NCI-H526 treated with DMSO at 0.1 percent for 48 hours (cell line): ENCODE data around the gene MEF2C.
"Not testable (repeated sequence)": the region's sequence is repeated elsewhere in the genome, so short reads cannot be mapped to it uniquely, and the experiment has no call there.

Source experiments
- DNase-seq: peaks from one replicate; lab custom pipeline; 2025; lab: John Stamatoyannopoulos, UW

MEF2C gene

DNA sequence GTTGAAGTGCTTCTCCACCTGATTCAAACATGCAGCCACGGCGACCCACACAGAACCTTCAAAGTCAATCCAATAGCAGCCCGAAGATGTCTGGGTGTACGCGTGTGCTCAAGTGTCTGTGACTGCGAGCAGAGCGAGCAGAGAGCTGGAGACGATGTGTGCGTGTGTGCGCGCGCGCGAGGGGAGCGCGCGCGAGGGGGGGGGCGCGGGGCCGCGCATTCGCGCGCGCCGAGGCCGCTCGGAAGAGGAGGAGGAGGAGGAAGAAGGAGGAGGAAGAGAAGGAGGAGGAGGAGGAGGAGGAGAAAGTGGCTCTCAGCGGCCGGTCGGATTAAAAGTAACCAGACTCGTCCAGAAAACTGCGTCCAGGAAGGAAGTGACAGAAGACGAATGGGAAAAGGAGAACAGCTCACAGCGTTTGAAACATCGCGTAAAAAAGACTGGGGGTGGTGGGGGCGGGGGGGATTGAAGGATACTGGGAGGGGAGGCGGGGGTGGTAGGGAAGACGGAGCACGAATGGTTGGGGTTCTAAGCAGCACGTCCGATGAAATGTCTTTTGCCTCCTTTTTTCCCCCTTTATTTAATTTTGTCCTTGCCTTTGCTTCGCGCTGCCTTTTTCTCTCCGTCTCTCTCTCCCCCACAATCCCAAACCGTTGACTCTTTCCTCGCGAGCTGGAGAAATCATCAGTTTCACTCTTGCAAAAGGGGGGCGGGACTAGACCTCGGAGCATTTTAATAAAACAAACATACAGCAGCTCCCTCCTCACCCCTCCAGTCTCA is at the start of gene MEF2C:
Gene MEF2C (minus strand): TSS at position 126 of the 777 bp plus-strand sequence. CDS start 59,396 bp downstream, outside the sequence.
- peak; percentile 65 for DNase-seq

- no peak for DNase-seq
Measured at GRCh38 chr5:88932541-88932940, 49.6 kb upstream of the MEF2C start.

DNA sequence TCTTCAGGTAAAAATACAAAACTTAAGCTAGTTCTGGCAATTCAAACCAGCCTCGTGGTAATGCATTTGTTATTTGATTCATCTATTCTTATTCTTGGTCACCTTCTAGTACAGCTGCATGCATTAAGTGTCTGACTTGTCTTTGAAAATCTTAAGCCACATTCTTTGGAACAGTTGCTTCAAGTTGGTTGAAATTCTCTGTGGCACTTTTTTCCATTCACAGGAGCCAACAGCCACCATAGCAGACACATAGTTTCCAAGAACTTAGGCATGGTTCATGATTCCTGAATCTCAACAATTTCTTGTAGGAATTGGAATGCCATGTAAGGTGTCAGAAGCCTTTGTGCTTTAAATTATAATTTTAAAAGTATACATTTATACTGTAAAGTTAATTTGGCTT is 47.4 kb upstream of the MEF2C start:
- no peak for DNase-seq

- no peak for DNase-seq
Measured at GRCh38 chr5:88929385-88929784, 46.4 kb upstream of the MEF2C start.

- no peak for DNase-seq
Measured at GRCh38 chr5:88926774-88927173, 43.8 kb upstream of the MEF2C start.

DNA sequence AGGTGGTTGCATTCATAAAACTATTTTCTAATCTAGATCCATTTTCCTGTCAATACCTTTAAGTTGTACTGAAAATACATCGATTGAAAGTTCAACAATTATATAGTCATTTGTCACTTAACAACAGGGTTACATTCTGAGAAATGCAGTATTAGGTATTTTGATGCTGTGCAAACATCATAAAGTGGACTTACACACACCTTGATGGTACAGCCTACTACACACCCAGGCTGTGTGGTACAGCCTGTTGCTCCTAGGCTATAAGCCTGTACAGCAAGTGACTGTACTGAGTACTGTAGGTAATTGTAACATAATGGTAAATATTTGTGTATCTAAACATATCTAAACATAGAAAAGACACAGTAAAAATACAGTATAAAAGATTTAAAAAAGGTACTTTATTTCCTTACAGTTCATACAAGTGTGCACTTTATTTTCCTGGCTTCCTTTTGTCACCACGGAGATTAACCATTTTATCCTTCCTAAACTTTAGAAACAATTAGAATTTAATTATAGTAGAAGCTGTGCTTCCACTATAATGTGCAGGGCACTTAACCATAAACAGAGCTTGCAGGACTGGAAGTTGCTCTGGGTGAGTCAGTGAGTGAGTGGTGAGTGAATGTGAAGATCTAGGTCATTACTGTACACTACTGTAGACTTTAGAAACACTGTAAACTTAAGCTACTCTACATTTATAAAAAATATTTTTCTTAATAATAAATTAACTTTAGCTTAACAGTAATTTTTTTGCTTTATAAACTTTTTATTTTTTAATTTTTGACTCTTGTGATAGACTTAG is 42.9 kb upstream of the MEF2C start:
- DNase-seq: no peak

GRCh38 chr5:88924330-88924657 is 41.3 kb upstream of the MEF2C start:
- no peak for DNase-seq

GRCh38 chr5:88923623-88924329 is 40.8 kb upstream of the MEF2C start:
- no peak for DNase-seq

DNA sequence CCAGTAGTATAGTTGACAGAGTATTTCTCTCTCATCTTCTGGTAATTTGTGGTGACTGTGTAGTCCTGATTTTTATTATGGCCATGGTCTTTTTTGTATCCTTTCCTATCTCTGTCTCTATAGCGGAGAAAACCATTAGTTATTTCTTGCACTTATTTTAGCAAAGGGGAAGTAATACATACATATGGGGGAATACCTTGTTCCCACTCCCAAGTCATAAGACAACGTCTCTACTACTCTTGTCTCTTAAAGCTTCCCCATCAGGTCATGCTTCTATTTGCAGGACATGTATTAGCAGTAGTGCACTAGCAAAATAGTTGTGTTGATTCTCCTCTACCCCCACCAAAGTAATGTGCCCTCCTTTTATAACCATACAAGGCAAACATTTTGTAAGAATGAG is 29.8 kb upstream of the MEF2C start:
- not testable (repeated sequence) for DNase-seq

- not testable (repeated sequence) for DNase-seq
Measured at GRCh38 chr5:88911059-88911572, 28.1 kb upstream of the MEF2C start.

DNA sequence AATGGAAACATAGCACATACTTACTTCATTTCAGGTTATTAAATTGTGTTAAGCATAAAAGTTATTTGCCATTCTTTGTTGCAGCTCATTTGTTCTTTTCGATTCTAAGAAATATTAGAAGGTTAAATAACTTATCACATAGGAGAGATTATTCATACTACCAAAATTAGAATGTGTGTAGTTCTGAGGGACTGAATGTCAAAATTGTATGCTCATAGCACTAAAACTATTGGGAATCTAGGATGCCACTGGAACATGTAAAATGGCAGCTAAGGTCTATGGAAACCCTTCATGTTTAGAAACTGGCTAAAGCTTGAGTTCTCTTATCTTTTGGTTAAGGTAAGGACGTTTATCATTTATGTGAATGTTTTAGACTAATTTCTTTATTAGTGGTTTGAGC is 21.5 kb upstream of the MEF2C start:
- DNase-seq: not testable (repeated sequence)

GRCh38 chr5:88903966-88904365 is 21.0 kb upstream of the MEF2C start:
- not testable (repeated sequence) for DNase-seq

DNA sequence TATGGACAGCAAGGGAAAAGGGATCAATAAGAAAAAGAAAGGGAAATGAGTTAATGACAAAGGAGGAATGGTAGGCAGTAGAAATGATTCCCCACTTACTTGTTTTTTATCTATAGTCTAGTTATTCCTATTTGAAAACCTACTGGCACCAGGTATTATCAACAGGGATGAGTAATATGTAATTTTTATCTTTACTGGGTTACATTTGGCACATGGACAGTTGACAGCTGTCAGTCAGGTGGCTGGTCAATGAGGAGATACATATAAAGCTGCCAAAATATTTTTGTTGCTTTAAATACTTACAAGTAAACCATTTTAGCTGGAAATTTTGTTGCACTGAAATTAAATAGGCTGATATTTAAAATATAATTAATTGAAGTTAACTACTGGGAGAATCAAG is 18.1 kb upstream of the MEF2C start:
- DNase-seq: not testable (repeated sequence)

DNA sequence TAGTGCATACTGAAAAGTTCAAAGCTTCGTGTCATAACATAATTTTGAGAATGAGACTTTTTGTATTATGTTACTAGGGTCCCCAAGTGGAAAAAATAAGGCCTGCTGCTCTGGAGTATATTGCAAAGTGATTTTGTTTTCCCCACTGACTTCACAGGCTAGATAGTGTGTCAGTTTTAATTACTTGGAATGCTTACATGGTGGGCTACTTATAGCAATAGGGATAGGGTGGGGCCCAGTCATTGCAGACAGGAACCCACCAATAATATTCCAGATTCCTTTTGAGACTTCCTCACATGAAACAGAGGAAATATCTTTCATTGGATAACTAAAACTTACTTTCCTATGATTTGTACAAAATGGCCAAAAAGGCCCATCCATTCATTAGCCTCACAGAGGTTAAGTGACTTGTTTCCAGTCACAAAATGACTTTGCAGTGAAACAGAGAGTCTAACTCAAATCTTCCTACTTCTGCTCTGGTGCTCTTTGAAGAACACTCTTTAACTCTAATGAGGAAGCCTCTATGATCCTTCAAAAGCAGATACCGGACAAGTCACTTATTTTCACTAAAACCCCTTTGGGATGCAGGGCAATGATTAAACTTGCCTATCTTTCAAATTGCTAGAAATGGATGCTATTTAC is 16.2 kb upstream of the MEF2C start:
- DNase-seq: no peak

DNA sequence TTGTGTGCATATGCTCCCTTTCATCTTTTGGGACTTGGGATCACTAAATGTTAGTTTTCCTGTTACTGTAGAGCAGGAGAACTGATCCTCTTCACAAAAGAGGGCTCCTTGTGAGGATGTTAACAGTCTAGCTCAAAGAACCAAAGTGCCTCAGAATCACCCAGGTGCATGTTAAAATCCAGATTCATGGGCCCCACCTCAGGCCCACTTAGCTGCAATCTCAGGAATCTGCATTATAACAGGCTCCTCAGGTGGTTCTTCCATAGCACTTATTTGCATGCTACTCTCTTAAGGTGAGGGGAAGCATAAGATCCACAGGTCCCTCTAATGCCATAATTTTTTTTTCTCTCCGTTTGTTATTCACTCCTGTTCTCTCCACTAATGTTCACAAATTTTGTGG is 14.8 kb upstream of the MEF2C start:
- no peak for DNase-seq

GRCh38 chr5:88895681-88896501 is 12.9 kb upstream of the MEF2C start:
- no peak for DNase-seq

DNA sequence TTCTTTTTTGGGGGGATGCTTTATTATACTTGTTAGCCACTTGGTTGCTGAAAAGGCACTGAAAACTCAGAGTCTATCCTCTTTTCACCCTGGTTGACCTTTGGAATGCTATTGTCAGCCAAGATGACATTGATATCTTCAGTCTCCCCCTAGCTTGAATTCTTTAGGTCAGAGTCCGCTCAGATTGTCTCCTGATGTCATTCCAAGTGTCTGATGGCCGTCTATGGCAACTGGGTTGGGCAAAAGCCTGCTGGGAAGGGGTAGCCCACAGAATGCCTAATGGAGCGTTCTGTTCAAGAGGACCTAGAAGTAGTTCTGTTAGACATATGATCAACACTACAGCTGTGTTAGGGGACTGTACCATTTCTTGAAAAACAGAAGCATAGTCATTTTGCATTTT is 9.7 kb upstream of the MEF2C start:
- DNase-seq: no peak

- DNase-seq: no peak
Measured at GRCh38 chr5:88890070-88890781, 7.2 kb upstream of the MEF2C start.

GRCh38 chr5:88889189-88890069 is 6.4 kb upstream of the MEF2C start:
- no peak for DNase-seq

DNA sequence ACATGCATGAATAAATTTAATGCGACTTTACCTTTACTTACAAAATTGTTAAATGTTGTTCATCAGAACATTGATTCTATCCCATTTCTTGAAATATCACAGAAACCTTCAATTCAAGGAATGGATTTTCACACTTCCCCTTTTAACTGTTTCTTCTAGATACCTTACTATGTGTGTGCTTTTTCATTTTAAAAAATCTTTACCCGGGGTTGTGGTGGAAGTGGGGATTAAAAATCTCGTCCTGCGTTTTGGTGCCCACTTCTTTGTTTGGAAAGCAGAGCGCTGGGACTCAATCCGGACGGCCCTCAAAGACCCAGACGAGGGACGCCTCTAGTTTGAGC is 5.8 kb upstream of the MEF2C start:
- no peak for DNase-seq
